T-helper 2 cell treated with Interferon-gamma antibody and Interleukin-4, amounts not matched to agents 5 μg/mL and 100 μg/mL, for 36 hours (primary cell): ENCODE results near the gene DDX17.

ENCODE experiments used
- DNase-seq: peaks from one replicate; pipeline ENCODE4 v3.0.0; 2021; ENCODE audit warnings: low spot score
- H3K27ac Mint-ChIP-seq: one replicate; pipeline ENCODE4 v1.8.0; 2021; ENCODE audit warnings: mild to moderate bottlenecking, mixed read lengths
- H3K27me3 Mint-ChIP-seq: one replicate; pipeline ENCODE4 v1.8.0; 2021; ENCODE audit warnings: low read depth, mixed read lengths
- H3K36me3 Mint-ChIP-seq: one replicate; pipeline ENCODE4 v1.8.0; 2021; ENCODE audit warnings: low read depth, mixed read lengths
- H3K4me1 Mint-ChIP-seq: one replicate; pipeline ENCODE4 v1.8.0; 2021; ENCODE audit warnings: low read depth, mixed read lengths
- H3K4me3 Mint-ChIP-seq: one replicate; pipeline ENCODE4 v1.8.0; 2022; ENCODE audit warnings: mild to moderate bottlenecking, moderate library complexity, mixed read lengths
- H3K9me3 Mint-ChIP-seq: one replicate; pipeline ENCODE4 v1.8.0; 2021; ENCODE audit warnings: mixed read lengths

DDX17 gene

DNA sequence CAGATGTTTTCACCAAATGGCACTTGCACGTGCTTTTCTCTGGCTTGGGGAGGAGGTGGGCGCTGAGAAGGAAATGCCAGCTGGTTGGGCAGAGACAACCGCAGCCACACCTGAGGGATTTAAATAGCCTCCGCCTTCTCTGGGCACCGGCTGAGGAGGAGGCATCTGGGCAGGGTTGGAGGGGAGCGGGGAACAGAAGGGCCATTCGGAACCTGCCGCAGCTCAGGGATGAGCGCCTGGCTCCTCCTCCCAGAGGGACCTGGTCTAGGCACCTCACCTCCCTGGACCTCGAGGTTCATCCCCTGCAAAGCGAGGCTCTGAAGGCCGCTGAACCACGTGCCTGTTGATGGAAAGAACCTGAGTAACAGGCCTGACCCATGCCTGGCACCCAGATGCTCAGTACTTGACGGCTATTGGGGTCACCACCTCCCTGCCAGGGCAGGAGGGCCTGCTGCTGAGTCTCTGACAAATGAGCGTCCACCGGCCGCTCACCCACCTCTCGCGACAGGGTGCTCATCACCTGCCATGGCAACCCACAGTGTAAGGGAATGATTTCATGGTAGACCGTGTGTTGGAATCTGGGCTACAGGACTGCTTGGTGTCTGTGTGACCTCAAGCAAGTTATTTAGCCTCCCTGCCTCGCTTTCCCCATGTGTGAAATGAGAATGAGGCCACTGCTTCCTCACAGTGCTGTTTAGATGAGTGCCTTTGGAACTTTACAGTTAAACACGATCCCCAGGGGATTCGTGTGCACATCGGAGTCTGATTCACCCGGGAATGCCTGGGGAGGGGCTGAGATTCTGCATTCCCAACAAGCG is 40.2 kb downstream of the DDX17 start:
- Mint-ChIP-seq H3K36me3 (no peaks in the 10 kb centered on the region), H3K9me3 (no peaks in the 10 kb centered on the region), H3K27ac (no peak overlapping the region), H3K4me3 (no peak overlapping the region), H3K27me3 (peaks cover 58% of the 10 kb centered on the region), H3K4me1 (peaks cover 17% of the 10 kb centered on the region)
- no peak for DNase-seq

DNA sequence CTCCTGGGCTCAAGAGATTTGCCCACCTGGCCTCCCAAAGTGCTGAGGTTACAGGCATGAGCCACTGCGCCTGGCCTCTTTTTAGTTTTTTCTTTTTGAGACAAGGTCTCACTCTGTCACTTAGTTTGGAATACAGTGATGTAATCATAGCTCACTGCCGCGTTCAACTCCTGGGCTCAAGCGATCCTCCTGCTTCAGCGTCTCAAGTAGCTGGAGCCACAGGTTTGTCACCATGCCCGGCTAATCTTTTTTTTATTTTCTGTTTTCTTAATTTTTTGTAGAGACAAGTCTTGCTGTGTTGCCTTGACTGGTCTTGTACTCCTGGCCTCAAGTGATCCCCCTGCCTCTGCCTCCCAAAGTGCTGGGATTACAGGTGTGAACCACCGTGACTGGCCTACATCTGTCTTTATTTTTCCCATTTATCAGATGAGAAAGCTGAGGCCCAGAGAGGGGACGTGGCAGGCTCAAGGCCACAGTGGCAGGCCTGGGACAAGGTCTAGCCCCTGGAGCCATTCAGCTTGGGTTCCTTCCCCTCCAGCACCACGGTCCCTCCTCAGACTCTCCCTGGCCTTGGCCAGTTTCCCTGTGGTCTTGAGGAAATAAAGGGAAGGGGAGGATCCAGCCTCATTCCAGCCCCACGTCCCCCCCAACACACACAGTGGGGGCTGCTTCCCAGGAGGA is 41.0 kb downstream of the DDX17 start:
- H3K27ac Mint-ChIP-seq = no peak overlapping the region
- no peak for DNase-seq
- H3K27me3 Mint-ChIP-seq = peaks cover 65% of the 10 kb centered on the region
- H3K9me3 Mint-ChIP-seq = no peaks in the 10 kb centered on the region
- H3K4me1 Mint-ChIP-seq = peaks cover 17% of the 10 kb centered on the region
- H3K4me3 Mint-ChIP-seq = no peak overlapping the region
- H3K36me3 Mint-ChIP-seq = no peaks in the 10 kb centered on the region

DNA sequence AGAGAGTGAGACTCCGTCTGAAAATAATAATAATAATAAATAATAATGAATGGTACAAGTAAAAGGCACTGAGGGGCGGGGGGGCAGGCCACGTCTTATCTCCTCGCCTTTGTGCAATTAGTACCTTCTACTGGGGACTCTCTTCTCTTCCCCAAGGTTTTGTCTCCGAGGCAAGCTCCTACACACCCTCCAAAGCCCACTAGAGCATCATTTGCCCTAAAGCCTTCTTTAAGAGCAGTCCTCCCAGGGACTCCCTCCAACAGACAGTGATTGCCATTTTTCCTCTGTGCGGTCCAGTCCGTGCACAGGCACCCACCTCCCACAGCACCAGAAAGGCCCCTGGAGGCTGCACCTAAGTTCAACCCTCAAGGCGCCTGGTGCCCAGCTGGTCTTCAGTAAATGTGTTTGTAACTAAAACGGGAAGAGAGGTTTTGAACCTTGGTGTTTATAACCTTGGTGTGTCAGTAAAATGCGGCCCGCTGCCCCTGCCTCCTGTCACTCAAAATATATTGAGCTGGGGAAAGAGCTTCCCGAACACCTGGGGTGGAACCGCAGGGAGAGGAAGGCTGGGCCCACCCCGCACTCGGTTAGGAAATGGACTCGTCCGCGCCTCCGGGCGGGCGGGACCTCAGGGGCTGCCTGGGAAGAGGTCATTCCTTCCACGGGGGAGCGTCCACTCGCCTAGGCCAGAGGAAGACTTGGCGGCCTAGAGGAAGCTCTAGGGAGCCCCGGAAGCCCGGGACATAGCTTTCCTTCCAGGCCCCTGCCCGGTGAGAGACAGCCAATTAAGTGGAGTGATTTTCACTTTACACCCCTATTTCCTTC is 42.9 kb downstream of the DDX17 start:
- DNase-seq = no peak
- Mint-ChIP-seq H3K9me3 (no peaks in the 10 kb centered on the region), H3K36me3 (no peaks in the 10 kb centered on the region), H3K27ac (no peak overlapping the region), H3K4me1 (peaks cover 17% of the 10 kb centered on the region), H3K4me3 (no peak overlapping the region), H3K27me3 (peaks cover 78% of the 10 kb centered on the region)

DNA sequence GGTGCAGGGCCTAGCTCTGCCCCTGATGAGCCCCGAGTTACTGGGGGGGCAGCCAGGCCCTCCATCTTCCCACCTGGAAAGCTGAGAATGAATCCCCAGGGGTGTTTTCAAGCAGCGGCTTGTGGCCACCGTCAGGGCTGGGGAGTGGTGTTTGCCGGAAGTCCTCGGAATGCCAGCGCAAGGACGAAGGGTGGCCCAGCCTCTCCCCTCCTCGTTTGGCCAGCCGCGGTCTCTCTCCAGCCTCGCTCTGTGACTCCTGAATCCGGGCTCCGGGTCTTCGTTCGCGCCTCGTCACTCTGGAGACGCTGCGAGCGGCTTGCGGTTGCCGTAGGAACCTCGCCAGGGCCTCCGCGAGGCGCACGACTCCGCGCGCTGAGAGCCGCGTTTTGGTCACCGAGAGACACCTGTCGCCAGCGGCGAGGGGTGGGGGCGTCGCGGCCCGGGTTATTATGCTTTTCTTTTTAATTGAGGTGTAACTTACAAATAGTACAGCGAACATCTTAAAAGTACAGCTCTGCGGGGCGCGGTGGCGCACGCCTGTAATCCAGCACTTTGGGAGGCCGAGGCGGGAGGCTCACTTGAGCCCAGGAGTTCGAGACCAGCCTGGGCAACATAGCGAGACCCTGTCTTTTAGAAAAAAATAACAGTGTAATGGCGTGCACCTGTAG is 44.6 kb downstream of the DDX17 start:
- DNase-seq = peak; percentile 69
- peak overlapping the region; percentile 33 for H3K4me3 Mint-ChIP-seq
- H3K9me3 Mint-ChIP-seq = no peaks in the 10 kb centered on the region
- no peaks in the 10 kb centered on the region for H3K36me3 Mint-ChIP-seq
- H3K27me3 Mint-ChIP-seq = peaks cover 83% of the 10 kb centered on the region
- H3K4me1 Mint-ChIP-seq = peaks cover 9% of the 10 kb centered on the region
- H3K27ac Mint-ChIP-seq = no peak overlapping the region

DNA sequence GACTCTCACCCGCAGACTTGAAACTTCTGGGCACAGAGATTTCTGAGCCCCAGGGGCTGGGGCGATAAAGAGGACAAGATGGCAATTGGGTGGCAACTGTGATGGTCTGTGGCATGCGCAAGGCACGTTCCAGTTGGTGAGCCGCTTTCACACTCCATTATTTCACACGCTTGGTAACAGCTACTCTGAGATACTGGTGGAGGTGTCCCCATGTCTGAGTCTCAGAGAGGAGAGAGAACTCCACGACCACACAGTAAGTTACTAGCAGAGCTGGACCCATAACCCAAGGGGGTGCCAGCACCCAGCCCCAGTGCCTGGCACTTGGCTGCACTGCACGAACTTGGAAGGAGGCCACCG is 45.1 kb downstream of the DDX17 start:
- no peak for DNase-seq
- H3K9me3 Mint-ChIP-seq = no peaks in the 10 kb centered on the region
- no peaks in the 10 kb centered on the region for H3K36me3 Mint-ChIP-seq
- H3K4me1 Mint-ChIP-seq = peaks cover 9% of the 10 kb centered on the region
- no peak overlapping the region for H3K4me3 Mint-ChIP-seq
- no peak overlapping the region for H3K27ac Mint-ChIP-seq
- peaks cover 84% of the 10 kb centered on the region for H3K27me3 Mint-ChIP-seq

DNA sequence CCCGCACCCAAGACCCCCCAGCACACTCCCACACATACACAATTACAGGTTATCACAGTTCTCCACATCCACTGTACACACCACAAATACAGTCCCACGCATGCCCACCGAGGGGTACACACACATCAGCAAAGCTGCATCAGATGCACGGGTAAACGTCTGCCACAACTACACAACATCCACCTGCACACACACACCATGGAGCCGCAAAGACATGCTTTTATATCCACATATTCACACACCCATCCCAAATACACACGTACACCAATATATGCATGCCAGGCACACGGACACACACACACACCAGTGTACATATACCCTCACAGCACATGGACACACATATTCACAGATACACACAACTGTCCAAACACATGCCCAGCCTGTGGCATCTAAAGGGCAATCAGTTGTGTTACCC is 45.7 kb downstream of the DDX17 start:
- no peak overlapping the region for H3K27ac Mint-ChIP-seq
- H3K4me1 Mint-ChIP-seq = peaks cover 9% of the 10 kb centered on the region
- no peaks in the 10 kb centered on the region for H3K36me3 Mint-ChIP-seq
- no peaks in the 10 kb centered on the region for H3K9me3 Mint-ChIP-seq
- no peak overlapping the region for H3K4me3 Mint-ChIP-seq
- no peak for DNase-seq
- H3K27me3 Mint-ChIP-seq = peaks cover 80% of the 10 kb centered on the region

DNA sequence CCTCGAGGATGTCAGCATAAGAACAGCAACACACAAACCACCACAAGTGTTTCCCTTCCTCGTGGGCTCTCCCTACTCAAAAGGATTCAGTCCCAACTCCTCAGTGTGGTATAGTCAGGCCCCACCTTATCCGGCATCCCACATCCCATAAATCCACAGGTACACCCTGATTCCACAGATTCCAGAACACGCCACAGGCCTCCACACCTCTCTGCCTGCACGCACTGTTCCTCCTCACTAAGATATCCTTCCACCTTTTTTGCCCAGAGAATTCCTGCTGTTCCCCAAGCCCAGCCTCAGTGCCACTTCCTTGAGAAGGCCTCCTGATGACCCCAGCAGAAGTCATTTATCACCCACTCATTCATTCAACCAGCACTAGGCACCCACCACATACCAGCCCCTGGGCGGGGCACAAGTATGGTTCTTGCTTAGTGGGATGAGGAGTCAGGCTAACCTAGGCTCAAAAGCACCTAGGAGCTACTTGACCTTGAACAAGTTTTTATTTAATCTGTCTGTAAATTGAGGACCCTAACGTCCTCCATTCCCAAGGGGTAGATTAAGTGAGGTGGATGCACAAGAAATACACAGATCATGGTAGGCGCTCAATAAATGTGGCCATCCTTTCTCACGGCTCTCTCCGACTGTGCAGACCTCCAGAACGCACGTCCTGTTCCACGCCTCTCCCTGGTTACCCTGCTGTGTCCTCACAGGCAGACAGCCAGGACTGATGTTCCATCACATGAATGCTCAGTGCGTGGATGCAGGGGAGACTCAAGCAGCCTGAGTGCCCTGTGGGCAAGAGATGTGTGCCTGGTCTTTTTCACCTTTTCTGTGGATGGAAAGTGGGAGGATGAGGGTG is 49.0 kb downstream of the DDX17 start:
- H3K4me1 Mint-ChIP-seq = peaks cover 8% of the 10 kb centered on the region
- H3K9me3 Mint-ChIP-seq = no peaks in the 10 kb centered on the region
- DNase-seq = no peak
- H3K36me3 Mint-ChIP-seq = no peaks in the 10 kb centered on the region
- H3K27ac Mint-ChIP-seq = no peak overlapping the region
- peaks cover 74% of the 10 kb centered on the region for H3K27me3 Mint-ChIP-seq
- H3K4me3 Mint-ChIP-seq = peak overlapping the region; percentile 62

DNA sequence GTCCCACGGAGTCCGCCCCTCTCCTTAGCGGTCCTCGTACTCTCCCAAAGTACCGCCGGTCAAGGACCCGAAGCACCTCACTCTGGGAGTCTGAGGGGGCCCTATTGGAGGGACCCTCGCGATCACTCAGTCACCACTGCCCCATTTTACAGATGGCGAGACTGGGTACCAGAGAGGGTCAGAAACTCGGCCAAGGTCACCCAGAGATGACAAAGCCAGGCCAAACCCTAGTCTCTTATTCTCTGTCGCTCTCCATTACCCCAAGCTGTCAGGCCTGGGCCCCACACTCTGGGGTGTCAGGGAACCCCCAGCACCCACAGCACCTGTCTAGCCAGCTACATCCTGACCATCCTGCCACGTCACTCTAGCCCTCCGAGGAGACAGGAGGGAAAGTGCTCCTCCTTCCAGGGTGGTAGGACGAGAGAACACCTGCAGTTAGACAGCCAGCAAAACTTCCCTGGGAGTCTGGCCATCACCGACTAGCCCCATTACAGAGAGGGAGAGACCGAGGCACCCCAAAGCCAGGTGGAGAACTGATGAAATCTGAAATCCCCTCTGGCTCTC is 49.8 kb downstream of the DDX17 start:
- no peak for DNase-seq
- H3K36me3 Mint-ChIP-seq = no peaks in the 10 kb centered on the region
- no peaks in the 10 kb centered on the region for H3K9me3 Mint-ChIP-seq
- H3K27ac Mint-ChIP-seq = no peak overlapping the region
- peak overlapping the region; percentile 62 for H3K4me3 Mint-ChIP-seq
- H3K27me3 Mint-ChIP-seq = peaks cover 71% of the 10 kb centered on the region
- H3K4me1 Mint-ChIP-seq = peaks cover 4% of the 10 kb centered on the region

DNA sequence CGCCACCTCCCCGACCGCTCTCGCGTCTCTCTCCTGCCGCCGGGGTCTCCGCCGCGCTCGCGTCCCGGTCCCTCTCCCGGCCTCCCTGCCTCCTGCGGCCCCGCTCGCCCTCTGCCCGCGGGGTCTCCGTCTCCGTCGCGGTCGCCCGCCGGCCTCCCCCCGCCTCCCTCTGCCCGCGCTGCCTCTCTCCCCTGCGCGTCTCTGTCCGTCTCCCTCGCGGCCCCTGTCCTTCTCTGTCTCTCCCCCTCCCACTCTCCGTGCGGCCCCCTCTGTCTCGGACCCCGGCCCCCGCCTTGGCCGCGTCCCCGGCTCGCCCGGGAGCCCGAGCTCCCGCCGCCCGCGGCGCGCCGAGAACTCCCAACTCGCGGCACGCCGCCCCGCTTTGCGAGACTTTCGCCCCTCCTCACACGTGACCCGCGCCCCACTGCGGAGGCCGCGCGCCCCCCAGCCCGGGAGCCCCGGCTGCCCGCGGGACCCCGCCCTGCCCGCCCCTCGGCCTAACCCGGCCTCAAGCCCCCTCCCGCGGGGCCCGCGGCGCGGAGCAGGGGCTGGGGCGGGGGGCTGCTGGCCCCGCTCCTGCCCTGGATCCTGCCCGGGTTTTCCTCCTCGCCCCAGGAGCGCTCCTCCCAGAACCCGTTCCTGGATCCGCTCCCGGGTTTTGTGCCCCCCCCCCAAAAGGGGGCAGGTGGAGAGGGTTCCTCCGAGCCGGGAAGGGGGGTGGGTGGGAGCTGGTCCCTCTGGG is 50.4 kb downstream of the DDX17 start:
- Mint-ChIP-seq H3K9me3 (no peaks in the 10 kb centered on the region), H3K4me1 (peaks cover 3% of the 10 kb centered on the region), H3K36me3 (no peaks in the 10 kb centered on the region), H3K27ac (no peak overlapping the region), H3K4me3 (no peak overlapping the region), H3K27me3 (peaks cover 70% of the 10 kb centered on the region)
- no peak for DNase-seq

DNA sequence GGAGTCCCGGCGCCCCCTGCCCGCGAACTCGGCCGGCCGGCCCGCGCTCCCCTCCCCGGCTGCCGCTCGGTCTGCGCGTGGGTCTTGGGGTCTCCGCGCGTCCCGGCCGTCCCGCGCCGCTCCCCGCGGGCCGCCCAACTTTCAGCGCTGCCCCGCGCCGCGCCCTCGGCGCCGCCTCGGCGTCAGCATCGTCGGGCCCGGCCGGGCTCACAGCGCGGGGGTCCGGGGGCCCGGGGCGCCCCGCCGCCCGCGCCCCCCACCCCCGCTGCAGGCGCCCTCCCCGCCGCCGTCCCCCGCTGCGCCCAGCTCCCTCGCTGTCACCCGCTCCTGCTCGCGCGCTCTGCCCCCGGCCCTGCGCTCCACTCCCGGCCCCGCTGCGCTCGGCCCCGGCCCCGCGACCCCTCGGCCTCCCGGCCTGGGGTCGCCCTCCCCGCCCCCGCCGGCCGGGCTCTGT is 51.0 kb downstream of the DDX17 start, which contains the start of gene KCNJ4:
Gene KCNJ4 (minus strand): TSS at position 124 of the 454 bp plus-strand sequence. CDS start 27,067 bp downstream, outside the sequence.
- no peaks in the 10 kb centered on the region for H3K9me3 Mint-ChIP-seq
- DNase-seq = no peak
- H3K27me3 Mint-ChIP-seq = peaks cover 70% of the 10 kb centered on the region
- peak within 1 kb of the TSS; percentile 61 for H3K4me3 Mint-ChIP-seq
- no peaks in the 10 kb centered on the region for H3K36me3 Mint-ChIP-seq
- H3K4me1 Mint-ChIP-seq = peaks cover 3% of the 10 kb centered on the region
- H3K27ac Mint-ChIP-seq = no peak within 1 kb of the TSS

DNA sequence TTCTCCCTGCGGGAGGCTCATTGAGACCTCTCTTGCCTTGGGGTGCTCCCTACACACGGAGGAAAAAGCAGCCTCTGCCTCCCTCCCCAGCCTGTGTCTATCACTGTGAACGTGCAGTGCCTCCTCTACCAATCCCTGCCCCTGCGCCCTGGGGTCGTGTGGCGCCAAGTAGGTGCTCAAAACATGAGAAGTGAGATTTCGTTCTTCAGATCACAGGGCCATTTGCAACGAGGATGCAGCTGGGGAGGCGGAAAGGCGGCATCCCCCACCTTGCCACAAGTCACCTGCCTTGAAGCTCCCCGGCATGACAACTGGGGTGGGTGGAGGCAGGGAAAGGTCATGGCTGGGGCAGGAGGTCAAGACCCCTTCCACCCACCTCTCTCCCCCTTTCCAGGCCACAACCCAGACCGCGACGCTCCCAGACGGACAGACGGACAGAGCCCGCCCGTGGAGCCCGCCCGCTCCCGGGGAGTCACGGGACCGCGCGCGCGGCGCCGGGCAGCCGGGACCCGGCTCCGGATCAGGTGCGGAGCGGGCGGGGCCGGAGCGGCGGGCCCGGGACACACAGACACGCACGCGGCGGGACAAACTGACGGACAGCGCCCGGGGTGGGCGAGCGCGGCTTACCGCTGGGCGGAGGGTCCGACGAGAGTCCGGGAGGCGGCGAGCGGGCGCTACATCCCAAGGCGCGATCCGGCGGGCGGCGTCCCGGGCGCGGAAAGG is 51.6 kb downstream of the DDX17 start:
- H3K4me1 Mint-ChIP-seq = peaks cover 3% of the 10 kb centered on the region
- peaks cover 70% of the 10 kb centered on the region for H3K27me3 Mint-ChIP-seq
- DNase-seq = no peak
- H3K27ac Mint-ChIP-seq = no peak overlapping the region
- H3K9me3 Mint-ChIP-seq = no peaks in the 10 kb centered on the region
- peak overlapping the region; percentile 61 for H3K4me3 Mint-ChIP-seq
- H3K36me3 Mint-ChIP-seq = no peaks in the 10 kb centered on the region

DNA sequence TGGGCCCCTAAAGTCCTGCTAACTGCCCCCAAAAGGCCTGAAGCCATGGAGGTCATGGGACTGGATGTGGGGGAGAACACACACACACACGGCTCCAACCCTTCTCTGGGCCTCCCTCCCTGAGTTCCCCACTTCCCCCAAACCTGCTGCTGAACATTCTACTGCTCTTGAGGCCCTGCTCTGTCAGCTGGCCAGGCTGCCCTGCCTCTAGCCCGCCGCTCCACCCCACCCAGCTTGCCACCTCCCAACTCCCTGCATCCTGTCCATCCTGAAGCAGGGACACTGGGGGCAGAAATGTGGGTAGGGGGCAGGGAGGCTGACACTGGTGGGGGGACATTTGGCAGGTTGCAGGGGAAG is 52.1 kb downstream of the DDX17 start:
- H3K9me3 Mint-ChIP-seq = no peaks in the 10 kb centered on the region
- no peak overlapping the region for H3K27ac Mint-ChIP-seq
- H3K27me3 Mint-ChIP-seq = peaks cover 65% of the 10 kb centered on the region
- DNase-seq = no peak
- peaks cover 3% of the 10 kb centered on the region for H3K4me1 Mint-ChIP-seq
- no peaks in the 10 kb centered on the region for H3K36me3 Mint-ChIP-seq
- no peak overlapping the region for H3K4me3 Mint-ChIP-seq
